Lower lobe of right lung (tissue), 2 donors: ENCODE measurements around the gene OLA1. TPM values are rescaled to one million over a fixed set of nuclear protein-coding genes. Genes with fewer than 3 reads are reported as not detected.

Experiments used
- ATAC-seq, 2 donors: fragments of 200-7000 bp; cut with Tn5 transposase; one replicate each; pipeline ENCODE4 v1.9.1; 2020 to 2022; ENCODE audit warnings: mild to moderate bottlenecking in 2 of 2, moderate library complexity in 2 of 2
- DNase-seq: peaks from one replicate; pipeline ENCODE4 v3.0.0-alpha.2; 2020
- H3K27ac ChIP-seq: fragments of 200-600 bp; one replicate; pipeline ENCODE4 v1.8.0; 2022
- H3K27me3 ChIP-seq: fragments of 200-600 bp; one replicate; pipeline ENCODE4 v1.8.0; 2022; ENCODE audit warnings: low read depth
- H3K36me3 ChIP-seq: fragments of 200-600 bp; one replicate; pipeline ENCODE4 v1.8.0; 2022; ENCODE audit warnings: mild to moderate bottlenecking
- H3K4me1 ChIP-seq: fragments of 200-600 bp; one replicate; pipeline ENCODE4 v1.8.0; 2022
- H3K4me3 ChIP-seq: fragments of 200-600 bp; one replicate; pipeline ENCODE4 v1.8.0; 2022; ENCODE audit warnings: mild to moderate bottlenecking
- H3K9me3 ChIP-seq: fragments of 200-600 bp; one replicate; pipeline ENCODE4 v1.8.0; 2022
- intact Hi-C: fragments of 100-400 bp; cut with DNase I; formaldehyde crosslinking; loops from one replicate; pipeline ENCODE4 v1.11.0; 2022
- total RNA-seq: library from RNA; stranded (reverse); fragmentation: NEBNext Ultra II Directional; extraction: Animal tissue kit (Norgen Biotek cat#: 25700); gene quantifications from one replicate; pipeline ENCODE4 v1.2.1, GENCODE V29; 2021
- TF ChIP-seq, protein P1 (sequence below): fragments of 200-600 bp; IDR thresholded peaks from one replicate; pipeline ENCODE4 v1.8.0; 2022; ENCODE audit warnings: antibody characterized with exemption, mild to moderate bottlenecking
- donor health status: DM: no; HTN: yes; CAD: no; lungs with severe emphysema.

OLA1 gene
- total RNA-seq, 1 donor from 2014 or later = 49.8 TPM

DNA sequence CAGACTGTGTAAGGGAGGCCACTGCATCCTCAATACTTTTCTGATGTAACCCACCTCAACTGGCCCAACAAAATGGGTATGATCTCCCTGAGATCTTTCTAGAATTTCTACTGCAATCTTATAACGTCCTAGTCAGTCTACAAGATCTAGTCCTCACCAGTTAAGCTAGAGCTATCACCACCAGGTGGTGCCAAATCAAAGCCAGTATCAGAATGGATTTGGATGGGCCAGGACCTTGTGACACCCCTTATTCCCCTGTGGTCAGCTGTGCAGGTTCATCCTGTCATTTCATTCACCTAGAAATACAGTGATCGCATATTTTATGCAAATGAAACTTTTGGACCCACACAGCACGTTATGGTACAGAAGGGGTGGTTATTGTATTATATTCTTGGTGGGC lies 90.3 kb downstream of the OLA1 start:
- H3K4me1 ChIP-seq = no peaks in the 10 kb centered on the region
- H3K4me3 ChIP-seq = no peak overlapping the region
- ATAC-seq (peak; percentile 62 to 74), DNase-seq (no peak)
- no peaks in the 10 kb centered on the region for H3K27me3 ChIP-seq
- no peaks in the 10 kb centered on the region for H3K36me3 ChIP-seq
- intact Hi-C loops = no loop called here
- no peak overlapping the region for H3K27ac ChIP-seq
- no peaks in the 10 kb centered on the region for H3K9me3 ChIP-seq
- TF ChIP-seq, protein P1, sequence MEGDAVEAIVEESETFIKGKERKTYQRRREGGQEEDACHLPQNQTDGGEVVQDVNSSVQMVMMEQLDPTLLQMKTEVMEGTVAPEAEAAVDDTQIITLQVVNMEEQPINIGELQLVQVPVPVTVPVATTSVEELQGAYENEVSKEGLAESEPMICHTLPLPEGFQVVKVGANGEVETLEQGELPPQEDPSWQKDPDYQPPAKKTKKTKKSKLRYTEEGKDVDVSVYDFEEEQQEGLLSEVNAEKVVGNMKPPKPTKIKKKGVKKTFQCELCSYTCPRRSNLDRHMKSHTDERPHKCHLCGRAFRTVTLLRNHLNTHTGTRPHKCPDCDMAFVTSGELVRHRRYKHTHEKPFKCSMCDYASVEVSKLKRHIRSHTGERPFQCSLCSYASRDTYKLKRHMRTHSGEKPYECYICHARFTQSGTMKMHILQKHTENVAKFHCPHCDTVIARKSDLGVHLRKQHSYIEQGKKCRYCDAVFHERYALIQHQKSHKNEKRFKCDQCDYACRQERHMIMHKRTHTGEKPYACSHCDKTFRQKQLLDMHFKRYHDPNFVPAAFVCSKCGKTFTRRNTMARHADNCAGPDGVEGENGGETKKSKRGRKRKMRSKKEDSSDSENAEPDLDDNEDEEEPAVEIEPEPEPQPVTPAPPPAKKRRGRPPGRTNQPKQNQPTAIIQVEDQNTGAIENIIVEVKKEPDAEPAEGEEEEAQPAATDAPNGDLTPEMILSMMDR = peak; percentile 48

DNA sequence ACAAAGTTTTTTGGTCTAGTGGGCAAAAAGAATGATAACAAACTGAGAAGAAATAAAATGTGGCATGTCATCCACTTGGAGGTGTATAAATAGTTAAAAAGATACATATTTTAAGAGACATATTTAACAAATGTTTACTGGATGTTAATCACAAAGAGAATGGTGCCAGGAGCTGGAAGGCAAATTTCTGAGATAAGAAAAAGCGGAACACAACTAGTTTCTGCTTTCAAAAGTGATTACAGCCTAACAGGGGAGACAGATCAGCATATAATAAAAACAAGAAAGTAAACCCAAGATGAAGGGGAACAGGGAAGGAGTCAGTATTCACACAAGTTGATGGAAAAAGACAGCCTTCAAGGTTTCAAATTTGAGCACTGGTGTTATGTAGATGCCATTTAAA lies 91.3 kb downstream of the OLA1 start:
- intact Hi-C loops = no loop called here
- no peak for DNase-seq
- ATAC-seq = no peak
- no peaks in the 10 kb centered on the region for H3K27me3 ChIP-seq
- no peaks in the 10 kb centered on the region for H3K9me3 ChIP-seq
- H3K27ac ChIP-seq = no peak overlapping the region
- H3K4me1 ChIP-seq = no peaks in the 10 kb centered on the region
- H3K4me3 ChIP-seq = no peak overlapping the region
- TF ChIP-seq, protein P1 = no peak
- H3K36me3 ChIP-seq = no peaks in the 10 kb centered on the region

DNA sequence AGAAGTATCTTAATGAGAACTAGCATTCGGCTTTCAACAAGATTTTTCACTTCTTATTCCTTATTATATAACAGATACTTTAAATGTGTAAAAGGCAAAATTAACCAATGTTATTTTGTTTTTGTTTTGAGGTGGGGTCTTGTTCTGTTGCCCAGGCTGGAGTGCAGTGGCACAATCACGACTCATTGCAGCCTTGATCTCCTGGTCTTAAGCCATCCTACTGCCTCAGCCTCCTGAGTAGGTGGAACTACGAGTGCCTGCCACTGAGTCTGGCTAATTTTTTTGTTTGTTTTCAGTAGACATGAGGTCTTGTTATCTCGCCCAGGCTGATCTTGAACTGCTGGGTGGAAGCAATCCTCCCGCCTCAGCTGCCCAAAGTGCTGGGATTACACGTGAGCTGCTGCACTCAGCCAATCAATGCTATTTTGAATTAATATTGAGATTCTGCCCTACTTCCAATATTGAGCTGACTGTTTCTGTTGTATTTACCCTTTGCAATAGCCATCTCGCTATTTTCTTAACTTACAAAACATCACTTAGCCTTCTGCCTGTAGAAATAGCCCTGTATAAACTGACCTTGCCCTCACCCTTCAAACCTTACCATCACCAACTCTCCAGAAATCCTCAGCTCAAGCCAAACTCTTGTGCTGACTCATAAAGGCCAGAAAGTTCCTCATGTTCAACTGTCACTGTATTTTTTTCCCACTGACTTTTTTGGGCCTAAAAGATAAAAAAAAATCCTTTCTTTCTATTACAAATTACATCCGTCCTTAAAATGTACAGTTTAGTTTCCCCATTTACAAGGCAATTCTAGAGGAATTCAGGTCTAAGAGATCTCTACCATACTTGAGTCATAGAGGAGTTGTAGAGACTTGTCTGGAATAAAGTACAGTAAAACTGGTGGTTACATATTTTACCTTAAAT lies 94.3 kb downstream of the OLA1 start:
- intact Hi-C loops = no loop called here
- H3K27me3 ChIP-seq = no peaks in the 10 kb centered on the region
- H3K4me1 ChIP-seq = no peaks in the 10 kb centered on the region
- no peaks in the 10 kb centered on the region for H3K36me3 ChIP-seq
- DNase-seq = no peak
- no peaks in the 10 kb centered on the region for H3K9me3 ChIP-seq
- TF ChIP-seq, protein P1 = no peak
- no peak overlapping the region for H3K4me3 ChIP-seq
- peak in 1 of 2 donors; percentile 11 for ATAC-seq
- no peak overlapping the region for H3K27ac ChIP-seq

DNA sequence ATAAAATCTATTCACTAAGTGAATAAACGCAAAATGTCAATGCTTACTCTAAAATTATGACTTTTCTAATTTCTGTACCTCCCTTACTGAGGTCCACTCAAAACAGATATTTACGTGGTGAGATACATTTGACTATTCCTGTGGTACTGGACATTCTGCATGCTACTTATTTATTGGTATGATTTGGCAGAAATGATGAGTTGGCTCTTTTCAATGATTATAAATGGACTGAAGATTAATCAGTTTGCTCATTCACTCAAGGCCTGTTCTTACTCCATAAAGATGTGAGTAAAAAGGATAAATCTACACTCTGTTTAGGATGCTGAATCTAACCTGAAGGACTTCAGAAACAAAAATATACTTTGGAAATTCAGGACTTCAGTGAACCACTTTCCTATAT lies 98.8 kb downstream of the OLA1 start:
- no peak for DNase-seq
- Histone ChIP-seq H3K4me3 (no peak overlapping the region), H3K27me3 (no peaks in the 10 kb centered on the region), H3K4me1 (no peaks in the 10 kb centered on the region), H3K9me3 (no peaks in the 10 kb centered on the region), H3K36me3 (no peaks in the 10 kb centered on the region), H3K27ac (no peak overlapping the region)
- intact Hi-C loops = no loop called here
- ATAC-seq = no peak
- TF ChIP-seq, protein P1 = no peak

DNA sequence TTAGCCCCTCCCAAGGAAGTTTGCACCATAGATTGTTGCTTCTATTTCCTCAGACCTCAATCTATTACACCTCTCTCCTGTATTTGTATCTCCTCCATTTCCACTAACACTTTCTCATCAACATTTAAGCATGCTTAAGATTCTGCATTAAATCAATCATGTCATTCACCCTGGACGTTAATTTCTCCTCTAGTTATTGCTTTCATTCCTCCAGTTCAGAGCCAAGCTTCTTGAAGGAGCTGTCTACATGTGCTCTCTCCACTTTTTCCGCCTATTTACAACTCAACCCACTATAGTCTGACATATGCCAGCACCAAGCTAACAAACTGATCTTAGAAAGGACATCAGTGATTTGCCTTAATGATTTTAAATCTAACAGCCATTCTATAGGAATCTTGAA lies 99.5 kb downstream of the OLA1 start:
- no peak overlapping the region for H3K27ac ChIP-seq
- ATAC-seq (no peak), DNase-seq (no peak)
- intact Hi-C loops = no loop called here
- no peaks in the 10 kb centered on the region for H3K9me3 ChIP-seq
- TF ChIP-seq, protein P1 = no peak
- no peaks in the 10 kb centered on the region for H3K36me3 ChIP-seq
- H3K27me3 ChIP-seq = no peaks in the 10 kb centered on the region
- no peak overlapping the region for H3K4me3 ChIP-seq
- H3K4me1 ChIP-seq = no peaks in the 10 kb centered on the region
